Measurements from ENCODE around the gene CLDN14. TPM values are rescaled to one million over a fixed set of nuclear protein-coding genes. Genes with fewer than 3 reads are reported as not detected.

CLDN14 gene
- total RNA-seq, 4 donors from 2014 or later = not detected

DNA sequence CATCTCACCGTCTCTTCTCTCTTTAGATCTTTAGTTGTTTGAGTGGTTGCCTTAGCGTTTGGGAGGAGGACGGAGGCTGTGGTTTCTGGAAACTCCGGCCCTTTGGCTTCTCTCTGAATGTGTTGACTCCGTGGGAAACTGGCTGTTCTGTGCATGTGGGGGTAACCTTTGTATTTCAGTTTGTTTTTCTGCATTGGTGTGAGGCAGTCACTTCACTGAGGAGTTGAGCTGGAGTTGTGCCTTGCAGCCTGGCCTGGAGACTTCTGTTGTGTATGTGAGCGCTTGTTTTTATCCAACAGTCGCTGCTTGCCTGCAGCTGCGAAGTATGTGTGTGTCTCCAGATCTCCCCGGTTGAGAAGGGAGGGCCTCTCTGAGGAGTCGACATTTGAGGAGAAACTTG is 33.6 kb downstream of the CLDN14 start:
- Histone ChIP-seq H3K36me3 (no peaks in the 10 kb centered on the region), H3K27ac (replicated peaks in 1 of 4) (no peak overlapping the region), H3K4me1 (no peaks in the 10 kb centered on the region), H3K9me3 (no peaks in the 10 kb centered on the region), H3K4me3 (no peak overlapping the region), H3K27me3 (no peaks in the 10 kb centered on the region)
- no peak for TF ChIP-seq EP300 (IDR thresholded peaks at IDR 0.05)
- TF ChIP-seq POLR2A (IDR thresholded peaks at IDR 0.05; ENCODE audit: low read depth) = no peak
- TF ChIP-seq POLR2AphosphoS5 (IDR thresholded peaks at IDR 0.05) = no peak
- DNase-seq (ENCODE audit: extremely low spot score) = no peak
- 69% methylated on average over 10 of the region's 10 CpGs for WGBS
- intact Hi-C loops (cut with DNase I) = no loop called here

- H3K9me3 ChIP-seq = peaks cover 0 to 3% (median 0%) of the 10 kb centered on the region in 4 donors
- H3K36me3 ChIP-seq = no peaks in the 10 kb centered on the region
- DNase-seq (ENCODE audit: extremely low spot score) = no peak
- TF ChIP-seq POLR2A (IDR thresholded peaks at IDR 0.05; ENCODE audit: low read depth) = no peak
- TF ChIP-seq CTCF (IDR thresholded peaks at IDR 0.05) = no peak
- no peak for TF ChIP-seq EP300 (IDR thresholded peaks at IDR 0.05)
- no peak for TF ChIP-seq POLR2AphosphoS5 (IDR thresholded peaks at IDR 0.05)
- no peaks in the 10 kb centered on the region for H3K27me3 ChIP-seq
- H3K27ac ChIP-seq (replicated peaks in 1 of 4) = no peak overlapping the region
- intact Hi-C loops (cut with DNase I) = no loop called here
- no peaks in the 10 kb centered on the region for H3K4me1 ChIP-seq
- WGBS = 95% methylated on average over 6 of the region's 6 CpGs
- no peak overlapping the region for H3K4me3 ChIP-seq
Observed at GRCh38 chr21:36441715-36442114, 38.2 kb downstream of the CLDN14 start.

- H3K4me1 ChIP-seq = no peaks in the 10 kb centered on the region
- H3K27ac ChIP-seq (replicated peaks in 1 of 4) = no peak overlapping the region
- WGBS = 47% methylated on average over 6 of the region's 6 CpGs
- no peak for TF ChIP-seq CTCF (IDR thresholded peaks at IDR 0.05)
- TF ChIP-seq POLR2A (IDR thresholded peaks at IDR 0.05; ENCODE audit: low read depth) = no peak
- no peak for TF ChIP-seq POLR2AphosphoS5 (IDR thresholded peaks at IDR 0.05)
- TF ChIP-seq EP300 (IDR thresholded peaks at IDR 0.05) = no peak
- no peak overlapping the region for H3K4me3 ChIP-seq
- H3K27me3 ChIP-seq = peaks cover 0 to under 1% (median 0%) of the 10 kb centered on the region in 4 donors
- DNase-seq (ENCODE audit: extremely low spot score) = no peak
- no peaks in the 10 kb centered on the region for H3K36me3 ChIP-seq
- intact Hi-C loops (cut with DNase I) = no loop called here
- peaks cover 0 to 3% (median 0%) of the 10 kb centered on the region in 4 donors for H3K9me3 ChIP-seq
Observed at GRCh38 chr21:36437745-36438128, 42.2 kb downstream of the CLDN14 start.

- DNase-seq (ENCODE audit: extremely low spot score) = no peak
- TF ChIP-seq EP300 (IDR thresholded peaks at IDR 0.05) (no peak), POLR2A (IDR thresholded peaks at IDR 0.05; ENCODE audit: low read depth) (no peak), CTCF (IDR thresholded peaks at IDR 0.05) (no peak)
Observed at GRCh38 chr21:36436829-36437744, 42.8 kb downstream of the CLDN14 start.

DNA sequence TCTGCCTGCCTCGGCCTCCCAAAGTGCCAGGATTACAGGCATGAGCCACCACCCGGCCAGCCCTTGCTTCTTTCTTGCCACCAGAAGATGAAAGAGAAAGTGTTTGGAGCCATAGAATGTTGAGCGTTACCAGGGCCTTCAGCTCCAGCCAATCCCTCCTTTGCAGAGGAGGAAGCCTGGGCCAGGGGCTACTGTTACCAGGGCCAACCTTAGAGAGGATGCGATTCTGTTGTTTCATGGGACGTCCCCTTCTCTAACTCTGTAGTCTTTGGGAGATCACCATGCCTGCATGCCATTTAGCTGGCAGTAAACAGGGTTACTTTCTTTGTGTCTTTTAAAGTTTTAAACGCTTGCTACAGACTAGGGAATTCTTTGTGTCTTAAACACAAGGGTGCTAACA is 45.8 kb downstream of the CLDN14 start:
- peaks cover 0 to 3% (median 0%) of the 10 kb centered on the region in 4 donors for H3K9me3 ChIP-seq
- DNase-seq (ENCODE audit: extremely low spot score) = no peak
- H3K27me3 ChIP-seq = peaks cover 0 to 8% (median 0%) of the 10 kb centered on the region in 4 donors
- no peak overlapping the region for H3K27ac ChIP-seq (replicated peaks in 1 of 4)
- 99% methylated on average over 5 of the region's 6 CpGs for WGBS
- peaks cover 7 to 17% (median 14%) of the 10 kb centered on the region in 4 donors for H3K4me1 ChIP-seq
- TF ChIP-seq CTCF (IDR thresholded peaks at IDR 0.05) (no peak), EP300 (IDR thresholded peaks at IDR 0.05) (no peak), POLR2AphosphoS5 (IDR thresholded peaks at IDR 0.05) (no peak), POLR2A (IDR thresholded peaks at IDR 0.05; ENCODE audit: low read depth) (no peak)
- intact Hi-C loops (cut with DNase I) = no loop called here
- no peak overlapping the region for H3K4me3 ChIP-seq
- H3K36me3 ChIP-seq = no peaks in the 10 kb centered on the region

More at GRCh38 chr21:36436829-36437744, 42.8 kb downstream of the CLDN14 start:
- Histone ChIP-seq H3K9me3 (peaks cover 0 to 3% (median 0%) of the 10 kb centered on the region in 4 donors), H3K27me3 (peaks cover 0 to 7% (median 0%) of the 10 kb centered on the region in 4 donors), H3K36me3 (no peaks in the 10 kb centered on the region), H3K4me3 (no peak overlapping the region), H3K27ac (replicated peaks in 1 of 4) (no peak overlapping the region), H3K4me1 (no peaks in the 10 kb centered on the region)
- 90% methylated on average over 5 of the region's 5 CpGs for WGBS
- intact Hi-C loops (cut with DNase I) = no loop called here

Data from esophagus muscularis mucosa (tissue), 4 donors.